HG03066 (cell line): Measurements from ENCODE around the gene WDR87.
A peak's percentile ranks its signal among the peaks of the same experiment; 100 is the strongest.

ENCODE experiments used
- ATAC-seq: cut with Tn5 transposase; IDR thresholded peaks from one replicate; pipeline ENCODE4 v1.9.1; 2021; ENCODE audit warnings: low read depth; ENCODE audit not compliant: unreplicated experiment

Gene WDR87

DNA sequence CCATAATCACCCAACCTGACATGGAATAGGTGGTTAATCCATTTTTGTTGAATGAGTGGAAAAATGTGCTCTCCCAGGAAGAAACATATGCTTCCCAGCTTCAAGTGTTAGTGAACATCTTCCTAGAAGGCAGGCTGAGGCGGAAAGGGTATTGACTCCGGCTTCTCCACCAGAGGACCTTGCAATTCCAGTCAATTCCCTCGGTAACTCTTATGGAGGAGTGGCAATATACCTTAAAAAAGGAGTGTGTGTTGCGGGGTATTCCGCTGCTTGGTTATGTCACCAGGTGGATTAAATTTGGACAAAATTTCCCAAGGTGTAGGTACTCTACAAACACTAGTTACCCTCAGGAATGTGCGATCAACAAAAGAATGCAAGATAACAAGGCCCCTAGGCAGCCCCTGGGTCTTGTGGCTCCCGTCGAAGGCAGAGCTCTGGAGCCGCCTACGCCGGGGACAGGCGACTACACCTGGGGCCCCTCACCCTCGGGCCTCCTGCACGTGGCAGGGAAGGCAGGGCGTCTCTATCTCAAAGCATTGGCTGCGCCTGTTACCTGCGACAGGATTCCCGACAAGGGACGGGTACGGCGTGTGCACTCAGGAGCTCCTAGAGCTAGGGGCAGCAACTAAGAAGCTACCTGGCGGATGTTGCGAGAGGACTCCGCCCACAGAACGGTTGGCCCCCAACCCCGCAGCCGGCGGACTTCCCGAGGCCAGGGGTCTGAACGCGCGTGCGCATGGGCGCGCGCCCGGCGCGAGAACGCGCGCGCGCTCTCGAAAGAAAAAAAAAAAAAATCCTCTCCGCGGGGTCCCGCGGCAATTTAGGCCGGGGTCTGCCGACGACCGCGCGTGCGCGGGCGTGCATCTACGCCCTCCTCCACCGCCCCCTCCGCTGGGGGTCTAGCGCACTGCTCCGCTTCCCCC, at the start of gene WDR87:
Gene WDR87, minus strand, starts transcription at position 649 of the 923 bp plus-strand sequence. CDS start 8,355 bp downstream, outside the sequence.
- ATAC-seq = peak; percentile 4

GRCh38 chr19:37955986-37956385, 49.6 kb upstream of the WDR87 start:
- ATAC-seq = no peak

DNA sequence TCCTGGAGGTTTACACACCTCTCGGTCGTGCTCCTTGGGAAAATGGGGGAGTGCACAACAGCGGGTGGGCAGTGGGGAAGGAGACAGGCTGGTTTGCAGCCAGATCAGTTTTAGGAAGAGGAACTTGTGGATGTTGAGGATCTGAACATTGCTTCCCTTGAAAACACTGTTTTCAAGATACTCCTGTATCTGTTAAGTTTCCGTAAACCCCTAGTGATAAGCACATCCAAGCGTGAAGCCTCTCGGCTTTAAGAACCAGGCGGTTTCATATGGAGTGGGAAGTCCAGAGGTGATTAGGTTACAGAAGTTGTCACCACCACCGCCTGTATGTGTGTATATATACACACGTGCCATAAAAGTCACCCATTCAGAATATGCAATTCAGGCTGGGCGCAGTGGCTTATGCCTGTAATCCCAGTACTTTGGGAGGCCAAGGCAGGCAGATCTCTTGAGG, 48.1 kb upstream of the WDR87 start:
- no peak for ATAC-seq

GRCh38 chr19:37953918-37954303, 47.5 kb upstream of the WDR87 start:
- ATAC-seq = no peak

- ATAC-seq = no peak
Observed at GRCh38 chr19:37953171-37953917, 47.0 kb upstream of the WDR87 start.

DNA sequence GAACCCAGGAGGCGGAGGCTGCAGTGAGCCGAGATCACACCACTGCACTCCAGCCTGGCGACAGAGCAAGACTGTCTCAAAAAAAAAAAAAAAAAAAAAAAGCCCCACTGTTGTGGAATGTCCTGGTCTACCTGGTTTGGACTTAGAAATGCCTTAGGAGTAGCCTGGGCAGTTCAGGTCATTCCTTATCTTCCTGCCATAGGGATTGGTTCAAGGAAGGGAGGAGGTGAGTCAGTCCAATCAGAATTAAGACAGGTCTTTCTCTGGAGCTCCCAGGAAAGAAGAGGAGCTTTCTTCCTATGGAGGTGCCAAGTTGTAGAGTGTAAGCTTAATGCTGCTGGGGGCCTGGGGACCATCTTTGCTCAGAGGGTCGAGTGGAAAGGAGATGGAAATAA, 45.4 kb upstream of the WDR87 start:
- no peak for ATAC-seq

DNA sequence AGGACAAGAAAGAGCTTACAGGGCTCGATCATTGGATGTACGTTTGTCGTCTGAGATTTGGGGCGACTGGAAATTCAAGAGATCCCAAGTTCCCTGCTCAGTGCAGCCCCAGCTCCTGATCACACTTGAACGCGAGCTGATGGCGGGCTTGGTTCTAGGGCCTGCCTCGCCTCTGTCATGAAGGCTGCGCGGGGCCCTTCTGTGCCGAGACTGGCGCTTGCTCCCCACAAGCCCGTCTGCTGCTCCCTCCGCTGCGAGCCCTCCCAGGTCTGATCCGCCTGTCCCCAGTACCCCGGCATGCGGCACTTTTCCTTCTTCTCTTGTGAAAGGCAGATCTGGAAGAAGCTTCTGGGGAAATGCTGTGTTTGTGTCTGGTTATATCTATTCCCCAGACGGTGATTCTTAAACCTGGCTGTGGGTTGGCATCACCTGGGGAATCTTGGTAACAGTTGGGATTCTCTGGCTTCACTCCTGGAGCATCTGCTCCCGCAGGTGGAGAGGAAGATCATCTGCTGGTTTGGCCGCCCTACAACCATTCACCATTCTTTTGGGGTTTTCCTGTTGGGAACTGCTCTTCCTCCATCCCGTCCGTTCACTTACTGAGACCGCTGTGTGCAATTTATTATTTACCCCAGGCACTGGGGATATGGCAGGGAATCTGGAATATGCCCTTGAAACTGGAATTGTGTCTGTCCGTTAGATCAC, 44.2 kb upstream of the WDR87 start:
- ATAC-seq = no peak

DNA sequence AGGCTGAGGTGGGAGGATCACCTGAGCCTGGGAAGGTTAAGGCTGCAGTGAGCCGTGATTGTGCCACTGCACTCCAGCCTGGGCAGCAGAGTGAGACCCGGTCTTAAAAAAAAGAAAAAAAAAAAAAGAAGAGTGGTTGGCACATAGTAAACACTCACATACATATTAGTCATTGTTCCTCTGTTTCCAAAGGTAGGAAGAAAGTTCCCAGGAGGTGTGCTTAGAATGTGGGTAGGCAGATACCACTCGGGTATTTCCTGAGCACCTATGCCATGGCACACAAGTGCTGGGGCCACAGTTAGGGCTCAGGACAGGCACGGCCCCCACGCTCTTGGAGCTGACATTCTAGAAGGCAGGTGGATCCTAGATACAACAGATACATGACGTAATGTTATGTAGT, 42.0 kb upstream of the WDR87 start:
- no peak for ATAC-seq

- ATAC-seq = no peak
Observed at GRCh38 chr19:37947778-37948177, 41.4 kb upstream of the WDR87 start.

DNA sequence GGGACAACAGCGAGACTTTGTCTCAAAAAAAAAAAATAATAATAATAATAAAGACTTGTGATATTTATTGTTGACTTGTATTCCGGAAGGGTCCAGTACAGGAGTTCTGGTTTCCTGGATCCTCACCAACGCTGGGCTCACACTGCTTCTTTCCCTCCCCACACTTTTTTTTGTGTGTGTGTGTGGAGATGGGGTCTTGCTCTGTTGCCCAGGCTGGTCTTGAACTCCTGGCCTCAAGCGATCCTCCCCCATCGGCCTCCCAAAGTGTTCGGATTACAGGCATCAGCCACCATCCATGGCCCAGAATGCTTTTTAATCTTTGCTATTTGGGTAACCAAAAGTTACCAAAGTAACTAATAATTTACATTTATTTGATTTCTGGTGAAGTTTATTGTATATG, 39.7 kb upstream of the WDR87 start:
- ATAC-seq = no peak

- ATAC-seq = no peak
Observed at GRCh38 chr19:37943480-37943879, 37.1 kb upstream of the WDR87 start.

DNA sequence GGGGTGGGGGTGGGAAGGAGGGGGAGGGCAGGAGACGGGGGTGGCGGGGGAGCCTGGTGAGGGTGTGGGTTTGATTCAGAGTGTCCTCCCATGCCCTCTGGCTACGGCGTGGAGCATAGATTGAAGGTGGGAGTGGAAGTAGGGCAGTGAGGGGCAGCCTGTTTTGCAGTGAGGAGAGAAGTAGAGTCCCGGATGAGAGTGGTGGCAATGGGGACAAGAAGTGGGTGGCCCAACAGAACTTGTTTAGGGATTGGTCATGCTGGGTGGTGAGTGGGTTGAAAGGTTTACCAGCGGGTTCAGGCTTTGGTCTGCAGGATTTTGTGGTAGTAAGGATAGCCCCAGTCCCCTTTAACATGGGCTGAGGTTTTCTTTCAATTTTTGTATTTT, 36.1 kb upstream of the WDR87 start:
- ATAC-seq = no peak

- ATAC-seq = no peak
Observed at GRCh38 chr19:37941782-37942515, 35.6 kb upstream of the WDR87 start.

DNA sequence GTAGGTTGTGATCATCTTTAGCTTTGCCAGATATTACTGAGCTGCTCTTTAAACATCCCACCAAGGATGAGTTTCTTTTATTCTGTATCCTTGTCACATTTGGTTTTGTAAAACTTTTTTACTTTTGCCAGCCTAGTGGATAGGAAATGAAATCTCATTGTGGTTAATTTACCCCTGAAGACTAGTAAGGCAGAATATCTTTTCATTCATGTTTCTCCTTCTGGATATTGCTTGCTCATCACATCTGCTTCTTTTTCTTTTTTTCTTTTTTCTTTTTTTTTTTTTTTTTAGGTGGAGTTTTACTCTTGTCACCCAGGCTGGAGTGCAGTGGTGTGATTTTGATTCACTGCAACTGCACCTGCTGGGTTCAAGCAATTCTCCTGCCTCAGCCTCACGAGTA, 32.0 kb upstream of the WDR87 start:
- no peak for ATAC-seq

DNA sequence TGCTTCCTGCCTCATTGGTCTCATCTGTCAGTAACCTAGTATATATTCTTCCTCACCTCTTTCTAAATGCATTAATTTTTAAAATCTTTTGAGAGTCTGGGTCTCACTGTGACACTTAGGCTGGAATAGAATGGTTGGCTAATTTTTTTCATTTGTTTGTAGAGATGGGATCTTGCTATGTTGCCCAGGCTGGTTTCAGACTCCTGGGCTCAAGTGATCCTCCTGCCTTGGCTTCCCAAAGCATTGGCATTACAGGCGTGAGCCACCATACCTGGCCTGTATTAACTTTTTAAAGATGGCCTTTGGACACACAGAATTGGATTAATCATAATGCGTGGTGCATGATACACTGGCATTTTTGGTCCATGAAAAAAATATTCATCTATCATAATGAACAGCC, 30.5 kb upstream of the WDR87 start:
- ATAC-seq = no peak

DNA sequence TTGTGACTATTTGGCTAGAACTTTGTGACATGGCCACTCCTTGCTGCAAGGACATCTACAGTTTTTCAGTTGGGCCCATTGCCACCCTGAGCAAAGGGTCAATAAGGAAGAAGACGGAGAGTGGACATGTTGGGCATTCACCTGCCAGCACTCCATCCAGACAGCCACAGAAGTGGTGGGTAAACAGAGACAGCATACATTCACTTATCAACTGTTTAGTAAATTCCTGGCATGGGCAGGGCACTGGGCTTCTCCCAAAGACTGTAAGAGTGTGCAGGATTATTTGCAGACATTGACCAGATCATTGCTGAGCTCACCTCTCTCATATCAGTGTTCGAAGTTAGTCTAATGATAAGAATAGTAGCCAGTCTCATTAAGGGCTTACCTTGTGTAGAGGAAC, 29.8 kb upstream of the WDR87 start:
- no peak for ATAC-seq

- no peak for ATAC-seq
Observed at GRCh38 chr19:37935341-37935740, 28.9 kb upstream of the WDR87 start.

DNA sequence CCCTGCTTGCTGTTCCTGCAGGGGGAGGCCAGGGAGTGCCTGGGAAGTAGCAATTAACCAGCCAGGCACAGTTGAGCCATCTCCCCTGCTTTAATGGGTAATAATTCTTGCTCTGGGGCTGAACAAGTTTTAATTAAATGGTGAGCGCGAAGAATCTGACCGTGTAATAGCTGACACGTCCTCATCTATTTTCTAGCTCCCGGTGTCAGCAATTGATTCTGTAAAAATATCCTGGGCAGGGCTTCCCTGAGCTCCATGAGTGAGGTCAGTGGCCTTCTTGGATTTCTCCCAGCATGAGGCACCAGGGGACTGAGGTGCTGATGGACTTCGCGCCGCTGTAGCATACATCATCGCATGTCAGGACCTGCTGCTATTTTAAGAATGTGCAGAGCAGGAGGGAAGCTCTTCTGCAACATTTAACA, 27.6 kb upstream of the WDR87 start:
- ATAC-seq = no peak

DNA sequence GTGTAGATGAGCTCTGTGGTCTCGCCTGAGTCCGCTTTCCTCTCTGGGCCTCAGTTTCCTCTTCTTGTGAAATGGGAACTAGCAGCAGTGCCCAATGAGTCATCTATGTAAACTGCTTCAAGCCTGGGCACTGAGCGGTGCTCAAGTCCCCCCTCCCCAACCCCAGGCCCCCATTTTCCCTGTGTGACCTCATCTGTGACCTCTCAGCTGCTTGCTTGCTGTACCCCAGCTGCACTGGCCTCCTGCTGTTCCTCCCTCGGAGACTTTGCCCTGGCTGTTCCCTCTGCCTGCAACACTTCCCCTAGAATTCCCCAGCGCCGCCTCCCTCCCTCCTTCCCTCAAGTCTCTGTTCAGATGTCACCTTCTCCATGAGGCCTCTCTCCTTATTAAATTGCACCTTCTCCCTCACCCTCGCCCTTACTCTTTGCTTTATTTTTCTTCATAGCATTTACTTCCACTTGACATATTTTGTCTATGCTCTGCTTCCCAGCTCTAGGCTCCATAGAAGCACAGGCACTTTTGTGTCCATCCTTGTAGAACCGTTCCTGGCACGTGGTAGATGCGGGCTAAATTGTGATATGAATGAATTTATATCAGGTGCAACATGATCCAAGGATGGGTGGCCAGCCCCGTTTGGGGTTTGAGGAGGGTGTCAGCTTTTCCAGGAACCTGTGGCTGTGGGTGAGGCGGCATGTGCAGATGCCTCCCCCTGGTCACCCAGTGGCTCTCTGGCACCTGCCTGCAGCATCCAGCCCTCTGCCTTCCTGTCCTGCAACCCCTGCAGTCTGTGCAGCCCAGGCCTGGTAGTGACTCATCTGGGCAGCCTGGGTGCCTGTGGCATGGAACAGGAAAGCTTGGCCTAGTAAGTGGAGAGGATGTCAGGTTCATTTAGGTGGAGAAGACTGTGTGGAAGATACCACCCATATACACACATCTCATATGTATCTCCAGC, 26.9 kb upstream of the WDR87 start:
- ATAC-seq = no peak
